ENCODE data around the gene DCAF12.

DCAF12 gene

DNA sequence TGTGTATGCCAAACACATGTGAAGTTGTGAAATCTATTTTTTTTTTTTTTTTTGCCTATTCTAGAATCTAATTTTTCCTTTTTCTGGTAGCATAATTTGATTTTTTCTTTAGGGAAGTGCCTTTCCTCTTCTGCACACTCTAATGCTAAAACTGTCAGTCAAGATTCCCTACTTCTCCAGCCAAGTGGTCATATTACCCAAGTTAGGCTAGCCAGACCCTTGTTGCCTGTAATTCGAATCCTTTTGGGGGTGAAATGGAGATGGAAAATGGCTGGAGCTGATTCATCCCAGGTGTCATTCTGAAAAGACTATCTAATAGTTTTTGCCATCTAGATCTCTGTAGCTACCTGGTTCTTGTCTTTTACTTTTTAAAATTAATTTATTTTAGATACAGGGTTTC, 27.6 kb upstream of the DCAF12 start:
- Histone ChIP-seq H3K27me3 (ENCODE audit: control insufficient read depth, low read length) (peaks cover 6% of the 10 kb centered on the region), H3K9me2 (replicated peaks; ENCODE audit: control insufficient read depth, low read length) (no peaks in the 10 kb centered on the region), H3K4me1 (ENCODE audit: control insufficient read depth, low read length) (peaks cover 6% of the 10 kb centered on the region), H3K27ac (ENCODE audit: low read depth, low read length) (no peak overlapping the region), H3F3A (ENCODE audit: control insufficient read depth, insufficient read depth) (no peaks in the 10 kb centered on the region), H3K79me2 (ENCODE audit: control insufficient read depth, low read length) (no peaks in the 10 kb centered on the region), H3K9me3 (ENCODE audit: control insufficient read depth, insufficient read depth, low read length) (no peaks in the 10 kb centered on the region), H3K4me2 (ENCODE audit: low read length) (no peak overlapping the region), H3K4me3 (ENCODE audit: low read length) (no peak overlapping the region), H4K20me1 (ENCODE audit: control insufficient read depth, insufficient read depth, low read depth, low read length) (no peaks in the 10 kb centered on the region), H3K36me3 (ENCODE audit: control insufficient read depth, low read length) (no peaks in the 10 kb centered on the region)
- no peak for TF ChIP-seq EZH2phosphoT487 (IDR thresholded peaks at IDR 0.05; ENCODE audit: borderline replicate concordance, low read length)
- TF ChIP-seq, protein P1, sequence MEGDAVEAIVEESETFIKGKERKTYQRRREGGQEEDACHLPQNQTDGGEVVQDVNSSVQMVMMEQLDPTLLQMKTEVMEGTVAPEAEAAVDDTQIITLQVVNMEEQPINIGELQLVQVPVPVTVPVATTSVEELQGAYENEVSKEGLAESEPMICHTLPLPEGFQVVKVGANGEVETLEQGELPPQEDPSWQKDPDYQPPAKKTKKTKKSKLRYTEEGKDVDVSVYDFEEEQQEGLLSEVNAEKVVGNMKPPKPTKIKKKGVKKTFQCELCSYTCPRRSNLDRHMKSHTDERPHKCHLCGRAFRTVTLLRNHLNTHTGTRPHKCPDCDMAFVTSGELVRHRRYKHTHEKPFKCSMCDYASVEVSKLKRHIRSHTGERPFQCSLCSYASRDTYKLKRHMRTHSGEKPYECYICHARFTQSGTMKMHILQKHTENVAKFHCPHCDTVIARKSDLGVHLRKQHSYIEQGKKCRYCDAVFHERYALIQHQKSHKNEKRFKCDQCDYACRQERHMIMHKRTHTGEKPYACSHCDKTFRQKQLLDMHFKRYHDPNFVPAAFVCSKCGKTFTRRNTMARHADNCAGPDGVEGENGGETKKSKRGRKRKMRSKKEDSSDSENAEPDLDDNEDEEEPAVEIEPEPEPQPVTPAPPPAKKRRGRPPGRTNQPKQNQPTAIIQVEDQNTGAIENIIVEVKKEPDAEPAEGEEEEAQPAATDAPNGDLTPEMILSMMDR (IDR thresholded peaks at IDR 0.05; ENCODE audit: low read depth, low read length, poor library complexity, severe bottlenecking) = no peak

DNA sequence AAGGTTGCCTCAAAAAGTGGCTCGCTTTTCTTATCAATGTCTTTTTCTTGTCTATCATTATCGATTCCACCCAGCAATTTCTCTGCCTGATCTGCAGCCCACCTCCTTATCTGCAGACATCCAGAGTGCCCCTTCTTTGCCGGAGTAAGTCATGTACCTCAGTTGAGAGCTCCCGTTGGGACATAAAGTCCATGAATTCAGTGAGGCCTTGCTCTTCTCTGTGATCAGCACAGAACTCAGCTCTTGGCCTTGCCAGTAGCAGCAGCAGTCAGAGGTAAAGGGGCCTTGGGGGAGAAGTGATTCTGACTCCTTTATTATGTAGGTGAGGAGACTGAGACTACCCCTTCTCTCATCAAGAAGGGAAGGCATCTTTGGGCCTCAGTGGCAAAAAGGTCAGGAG, 24.9 kb upstream of the DCAF12 start:
- Histone ChIP-seq H3K9me2 (replicated peaks; ENCODE audit: control insufficient read depth, low read length) (no peaks in the 10 kb centered on the region), H4K20me1 (ENCODE audit: control insufficient read depth, insufficient read depth, low read depth, low read length) (no peaks in the 10 kb centered on the region), H3K27me3 (ENCODE audit: control insufficient read depth, low read length) (peaks cover 6% of the 10 kb centered on the region), H3K27ac (ENCODE audit: low read depth, low read length) (no peak overlapping the region), H3F3A (ENCODE audit: control insufficient read depth, insufficient read depth) (no peaks in the 10 kb centered on the region), H3K4me1 (ENCODE audit: control insufficient read depth, low read length) (peaks cover 6% of the 10 kb centered on the region), H3K79me2 (ENCODE audit: control insufficient read depth, low read length) (no peaks in the 10 kb centered on the region), H3K4me3 (ENCODE audit: low read length) (no peak overlapping the region), H3K4me2 (ENCODE audit: low read length) (no peak overlapping the region), H3K36me3 (ENCODE audit: control insufficient read depth, low read length) (no peaks in the 10 kb centered on the region), H3K9me3 (ENCODE audit: control insufficient read depth, insufficient read depth, low read length) (no peaks in the 10 kb centered on the region)
- no peak for TF ChIP-seq EZH2phosphoT487 (IDR thresholded peaks at IDR 0.05; ENCODE audit: borderline replicate concordance, low read length)
- TF ChIP-seq, protein P1 (IDR thresholded peaks at IDR 0.05; ENCODE audit: low read depth, low read length, poor library complexity, severe bottlenecking) = no peak

DNA sequence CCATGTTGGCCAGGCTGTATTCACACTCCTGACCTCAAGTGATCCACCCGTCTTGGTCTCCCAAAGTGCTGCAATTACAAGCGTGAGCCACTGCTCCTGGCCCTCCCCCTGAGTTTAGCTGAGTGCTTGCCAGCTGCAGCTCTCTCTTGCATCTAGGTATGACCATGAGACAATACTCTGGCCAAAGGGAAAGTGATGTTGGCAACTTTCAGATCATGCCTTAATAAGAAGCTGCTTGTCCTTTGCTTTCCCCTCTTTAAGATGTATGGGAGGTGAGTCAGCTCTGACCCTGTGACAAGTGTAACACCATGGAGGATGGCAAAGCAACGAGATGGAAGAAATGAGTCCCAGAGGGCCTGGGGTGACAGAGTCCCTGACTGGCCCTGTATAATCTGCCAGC, 18.7 kb upstream of the DCAF12 start:
- no peaks in the 10 kb centered on the region for H3F3A ChIP-seq (ENCODE audit: control insufficient read depth, insufficient read depth)
- TF ChIP-seq, protein P1 (IDR thresholded peaks at IDR 0.05; ENCODE audit: low read depth, low read length, poor library complexity, severe bottlenecking) = no peak
- TF ChIP-seq EZH2phosphoT487 (IDR thresholded peaks at IDR 0.05; ENCODE audit: borderline replicate concordance, low read length) = no peak
- no peaks in the 10 kb centered on the region for H3K9me2 ChIP-seq (replicated peaks; ENCODE audit: control insufficient read depth, low read length)
- H4K20me1 ChIP-seq (ENCODE audit: control insufficient read depth, insufficient read depth, low read depth, low read length) = no peaks in the 10 kb centered on the region
- no peak overlapping the region for H3K27ac ChIP-seq (ENCODE audit: low read depth, low read length)
- H3K4me2 ChIP-seq (ENCODE audit: low read length) = no peak overlapping the region
- H3K4me3 ChIP-seq (ENCODE audit: low read length) = no peak overlapping the region
- H3K36me3 ChIP-seq (ENCODE audit: control insufficient read depth, low read length) = no peaks in the 10 kb centered on the region
- H3K27me3 ChIP-seq (ENCODE audit: control insufficient read depth, low read length) = no peaks in the 10 kb centered on the region
- no peaks in the 10 kb centered on the region for H3K4me1 ChIP-seq (ENCODE audit: control insufficient read depth, low read length)
- H3K79me2 ChIP-seq (ENCODE audit: control insufficient read depth, low read length) = no peaks in the 10 kb centered on the region
- no peaks in the 10 kb centered on the region for H3K9me3 ChIP-seq (ENCODE audit: control insufficient read depth, insufficient read depth, low read length)

DNA sequence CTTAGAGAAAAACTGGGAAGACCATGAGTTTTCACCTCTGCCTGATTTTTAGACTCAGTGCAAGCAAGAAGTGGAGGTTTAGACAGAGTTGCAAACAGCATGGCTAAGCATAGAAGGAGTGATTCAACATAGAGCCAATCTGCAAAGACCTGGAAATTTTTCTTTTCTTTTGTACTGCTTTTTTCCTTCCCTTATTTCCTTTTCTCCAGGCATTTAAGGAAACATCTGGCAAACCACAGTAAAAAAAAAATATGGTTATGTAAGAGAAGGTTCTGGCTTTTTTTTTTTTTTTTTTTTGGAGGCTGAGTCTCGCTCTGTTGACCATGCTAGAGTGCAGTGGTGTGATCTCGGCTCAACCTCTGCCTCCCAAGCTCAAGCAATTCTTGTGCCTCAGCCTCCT, 16.6 kb upstream of the DCAF12 start:
- no peaks in the 10 kb centered on the region for H3K4me1 ChIP-seq (ENCODE audit: control insufficient read depth, low read length)
- H3K36me3 ChIP-seq (ENCODE audit: control insufficient read depth, low read length) = no peaks in the 10 kb centered on the region
- H3K4me2 ChIP-seq (ENCODE audit: low read length) = no peak overlapping the region
- no peaks in the 10 kb centered on the region for H3K79me2 ChIP-seq (ENCODE audit: control insufficient read depth, low read length)
- no peaks in the 10 kb centered on the region for H3F3A ChIP-seq (ENCODE audit: control insufficient read depth, insufficient read depth)
- no peaks in the 10 kb centered on the region for H3K9me2 ChIP-seq (replicated peaks; ENCODE audit: control insufficient read depth, low read length)
- no peaks in the 10 kb centered on the region for H4K20me1 ChIP-seq (ENCODE audit: control insufficient read depth, insufficient read depth, low read depth, low read length)
- no peak overlapping the region for H3K4me3 ChIP-seq (ENCODE audit: low read length)
- H3K27ac ChIP-seq (ENCODE audit: low read depth, low read length) = no peak overlapping the region
- H3K9me3 ChIP-seq (ENCODE audit: control insufficient read depth, insufficient read depth, low read length) = no peaks in the 10 kb centered on the region
- no peaks in the 10 kb centered on the region for H3K27me3 ChIP-seq (ENCODE audit: control insufficient read depth, low read length)
- TF ChIP-seq, protein P1 (IDR thresholded peaks at IDR 0.05; ENCODE audit: low read depth, low read length, poor library complexity, severe bottlenecking) = no peak
- no peak for TF ChIP-seq EZH2phosphoT487 (IDR thresholded peaks at IDR 0.05; ENCODE audit: borderline replicate concordance, low read length)

All from DOHH2 (cell line).